Measurements from ENCODE around the gene KRT13. TPM values are rescaled to one million over a fixed set of nuclear protein-coding genes. Genes with fewer than 3 reads are reported as not detected.

KRT13 gene
- total RNA-seq, 2 donors from 2014 or later: not detected

DNA sequence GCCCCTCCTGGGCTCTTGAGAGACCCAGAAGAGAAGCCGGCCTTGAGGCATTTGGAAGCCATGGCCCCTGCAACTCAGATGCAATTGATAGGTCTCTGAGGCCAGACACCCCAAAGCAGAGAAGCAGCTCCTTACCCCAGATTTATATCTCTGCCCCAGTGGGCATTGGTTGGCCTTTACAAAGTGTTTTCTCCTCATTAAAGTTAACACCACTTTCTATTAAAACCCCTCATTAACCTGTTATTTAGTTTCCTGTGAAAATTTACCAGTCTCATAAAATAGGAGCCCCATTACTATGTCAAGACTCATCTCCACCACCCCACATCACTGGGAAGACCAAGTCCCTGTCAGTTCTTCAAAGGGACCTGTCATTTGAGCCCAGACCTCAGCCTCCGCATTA lies 24.4 kb downstream of the KRT13 start, which contains the start of gene KRT35:
Gene KRT35, minus strand, starts transcription at position 116 of the 400 bp plus-strand sequence. Its CDS starts 54 bp downstream, at position 62.
- H3K36me3 ChIP-seq (ENCODE audit: control insufficient read depth, insufficient read depth, low read length): no peaks in the 10 kb centered on the region
- H3K9ac ChIP-seq (ENCODE audit: extremely low read depth, low read length, poor library complexity, severe bottlenecking): no peak within 1 kb of the TSS
- no peaks in the 10 kb centered on the region for H3K27me3 ChIP-seq (ENCODE audit: control insufficient read depth, insufficient read depth, low read length, poor library complexity, severe bottlenecking)
- Mint-ChIP-seq H3K27me3 (ENCODE audit: insufficient read depth) (peaks cover 10% of the 10 kb centered on the region), H3K4me1 (peaks cover 10% of the 10 kb centered on the region), H3K36me3 (ENCODE audit: low read depth) (no peaks in the 10 kb centered on the region), H3K9me3 (no peaks in the 10 kb centered on the region), H3K27ac (no peak within 1 kb of the TSS), H3K4me3 (no peak within 1 kb of the TSS)
- no peak within 1 kb of the TSS for H3K27ac ChIP-seq (ENCODE audit: low read depth, low read length)
- H3K9me3 ChIP-seq (ENCODE audit: control insufficient read depth, low read length): no peaks in the 10 kb centered on the region
- peaks cover 7% of the 10 kb centered on the region for H3K4me1 ChIP-seq (ENCODE audit: control insufficient read depth, insufficient read depth, low read length)
- no peak for DNase-seq
- 99 to 100% methylated on average over 1 to 2 of the region's 2 CpGs for WGBS, 2 experiments (ENCODE audit: insufficient coverage in 1 of 2, insufficient read length in 1 of 2)
- H3K4me3 ChIP-seq (ENCODE audit: low read length): no peak within 1 kb of the TSS
- TF ChIP-seq, protein P1, sequence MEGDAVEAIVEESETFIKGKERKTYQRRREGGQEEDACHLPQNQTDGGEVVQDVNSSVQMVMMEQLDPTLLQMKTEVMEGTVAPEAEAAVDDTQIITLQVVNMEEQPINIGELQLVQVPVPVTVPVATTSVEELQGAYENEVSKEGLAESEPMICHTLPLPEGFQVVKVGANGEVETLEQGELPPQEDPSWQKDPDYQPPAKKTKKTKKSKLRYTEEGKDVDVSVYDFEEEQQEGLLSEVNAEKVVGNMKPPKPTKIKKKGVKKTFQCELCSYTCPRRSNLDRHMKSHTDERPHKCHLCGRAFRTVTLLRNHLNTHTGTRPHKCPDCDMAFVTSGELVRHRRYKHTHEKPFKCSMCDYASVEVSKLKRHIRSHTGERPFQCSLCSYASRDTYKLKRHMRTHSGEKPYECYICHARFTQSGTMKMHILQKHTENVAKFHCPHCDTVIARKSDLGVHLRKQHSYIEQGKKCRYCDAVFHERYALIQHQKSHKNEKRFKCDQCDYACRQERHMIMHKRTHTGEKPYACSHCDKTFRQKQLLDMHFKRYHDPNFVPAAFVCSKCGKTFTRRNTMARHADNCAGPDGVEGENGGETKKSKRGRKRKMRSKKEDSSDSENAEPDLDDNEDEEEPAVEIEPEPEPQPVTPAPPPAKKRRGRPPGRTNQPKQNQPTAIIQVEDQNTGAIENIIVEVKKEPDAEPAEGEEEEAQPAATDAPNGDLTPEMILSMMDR (conservative IDR thresholded peaks at IDR 0.05): no peak

GRCh38 chr17:41480581-41480980 lies 24.8 kb downstream of the KRT13 start:
- H3K9ac ChIP-seq (ENCODE audit: extremely low read depth, low read length, poor library complexity, severe bottlenecking): no peak overlapping the region
- WGBS, 2 experiments (ENCODE audit: insufficient coverage in 1 of 2, insufficient read length in 1 of 2): 93 to 94% methylated on average over 3 to 10 of the region's 10 CpGs
- Mint-ChIP-seq H3K27ac (no peak overlapping the region), H3K27me3 (ENCODE audit: insufficient read depth) (peaks cover 6% of the 10 kb centered on the region), H3K36me3 (ENCODE audit: low read depth) (no peaks in the 10 kb centered on the region), H3K4me3 (no peak overlapping the region), H3K9me3 (no peaks in the 10 kb centered on the region), H3K4me1 (peaks cover 10% of the 10 kb centered on the region)
- no peaks in the 10 kb centered on the region for H3K27me3 ChIP-seq (ENCODE audit: control insufficient read depth, insufficient read depth, low read length, poor library complexity, severe bottlenecking)
- TF ChIP-seq, protein P1 (conservative IDR thresholded peaks at IDR 0.05): no peak
- peaks cover 7% of the 10 kb centered on the region for H3K4me1 ChIP-seq (ENCODE audit: control insufficient read depth, insufficient read depth, low read length)
- H3K4me3 ChIP-seq (ENCODE audit: low read length): no peak overlapping the region
- DNase-seq: no peak
- H3K36me3 ChIP-seq (ENCODE audit: control insufficient read depth, insufficient read depth, low read length): no peaks in the 10 kb centered on the region
- H3K9me3 ChIP-seq (ENCODE audit: control insufficient read depth, low read length): no peaks in the 10 kb centered on the region
- no peak overlapping the region for H3K27ac ChIP-seq (ENCODE audit: low read depth, low read length)

GRCh38 chr17:41480136-41480535 lies 25.3 kb downstream of the KRT13 start:
- peaks cover 5% of the 10 kb centered on the region for H3K27me3 Mint-ChIP-seq (ENCODE audit: insufficient read depth)
- Histone ChIP-seq H3K36me3 (ENCODE audit: control insufficient read depth, insufficient read depth, low read length) (no peaks in the 10 kb centered on the region), H3K9ac (ENCODE audit: extremely low read depth, low read length, poor library complexity, severe bottlenecking) (no peak overlapping the region), H3K27ac (ENCODE audit: low read depth, low read length) (no peak overlapping the region), H3K27me3 (ENCODE audit: control insufficient read depth, insufficient read depth, low read length, poor library complexity, severe bottlenecking) (no peaks in the 10 kb centered on the region), H3K4me3 (ENCODE audit: low read length) (no peak overlapping the region), H3K9me3 (ENCODE audit: control insufficient read depth, low read length) (no peaks in the 10 kb centered on the region), H3K4me1 (ENCODE audit: control insufficient read depth, insufficient read depth, low read length) (peaks cover 7% of the 10 kb centered on the region)
- 71 to 75% methylated on average over 1 to 2 of the region's 2 CpGs for WGBS, 2 experiments (ENCODE audit: insufficient coverage in 1 of 2, insufficient read length in 1 of 2)
- H3K9me3 Mint-ChIP-seq: no peaks in the 10 kb centered on the region
- no peak overlapping the region for H3K27ac Mint-ChIP-seq
- TF ChIP-seq, protein P1 (conservative IDR thresholded peaks at IDR 0.05): no peak
- H3K4me3 Mint-ChIP-seq: no peak overlapping the region
- DNase-seq: no peak
- peaks cover 10% of the 10 kb centered on the region for H3K4me1 Mint-ChIP-seq
- no peaks in the 10 kb centered on the region for H3K36me3 Mint-ChIP-seq (ENCODE audit: low read depth)
